ENCODE measurements around the gene GRAMD1A. TPM values are rescaled to one million over a fixed set of nuclear protein-coding genes. Genes with fewer than 3 reads are reported as not detected.

The GRAMD1A gene
- total RNA-seq, 1 experiment from 2014 or later = 75.4 TPM

GRCh38 chr19:35075202-35076025 lies 75.3 kb downstream of the GRAMD1A start (continued):
- no peak for TF ChIP-seq TCF7L2 (IDR thresholded peaks at IDR 0.05; ENCODE audit: borderline replicate concordance, extremely low read depth, insufficient read depth, insufficient read length)
- TF ChIP-seq, protein P1, sequence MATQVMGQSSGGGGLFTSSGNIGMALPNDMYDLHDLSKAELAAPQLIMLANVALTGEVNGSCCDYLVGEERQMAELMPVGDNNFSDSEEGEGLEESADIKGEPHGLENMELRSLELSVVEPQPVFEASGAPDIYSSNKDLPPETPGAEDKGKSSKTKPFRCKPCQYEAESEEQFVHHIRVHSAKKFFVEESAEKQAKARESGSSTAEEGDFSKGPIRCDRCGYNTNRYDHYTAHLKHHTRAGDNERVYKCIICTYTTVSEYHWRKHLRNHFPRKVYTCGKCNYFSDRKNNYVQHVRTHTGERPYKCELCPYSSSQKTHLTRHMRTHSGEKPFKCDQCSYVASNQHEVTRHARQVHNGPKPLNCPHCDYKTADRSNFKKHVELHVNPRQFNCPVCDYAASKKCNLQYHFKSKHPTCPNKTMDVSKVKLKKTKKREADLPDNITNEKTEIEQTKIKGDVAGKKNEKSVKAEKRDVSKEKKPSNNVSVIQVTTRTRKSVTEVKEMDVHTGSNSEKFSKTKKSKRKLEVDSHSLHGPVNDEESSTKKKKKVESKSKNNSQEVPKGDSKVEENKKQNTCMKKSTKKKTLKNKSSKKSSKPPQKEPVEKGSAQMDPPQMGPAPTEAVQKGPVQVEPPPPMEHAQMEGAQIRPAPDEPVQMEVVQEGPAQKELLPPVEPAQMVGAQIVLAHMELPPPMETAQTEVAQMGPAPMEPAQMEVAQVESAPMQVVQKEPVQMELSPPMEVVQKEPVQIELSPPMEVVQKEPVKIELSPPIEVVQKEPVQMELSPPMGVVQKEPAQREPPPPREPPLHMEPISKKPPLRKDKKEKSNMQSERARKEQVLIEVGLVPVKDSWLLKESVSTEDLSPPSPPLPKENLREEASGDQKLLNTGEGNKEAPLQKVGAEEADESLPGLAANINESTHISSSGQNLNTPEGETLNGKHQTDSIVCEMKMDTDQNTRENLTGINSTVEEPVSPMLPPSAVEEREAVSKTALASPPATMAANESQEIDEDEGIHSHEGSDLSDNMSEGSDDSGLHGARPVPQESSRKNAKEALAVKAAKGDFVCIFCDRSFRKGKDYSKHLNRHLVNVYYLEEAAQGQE (IDR thresholded peaks at IDR 0.05; ENCODE audit: low read depth) = no peak
- no peak for TF ChIP-seq FOSL1 (IDR thresholded peaks at IDR 0.05; ENCODE audit: low read depth)
- no peak for TF ChIP-seq RAD21 (IDR thresholded peaks at IDR 0.05; ENCODE audit: low read depth)
- TF ChIP-seq ZNF274 (IDR thresholded peaks at IDR 0.05; ENCODE audit: low read depth, low read length) = no peak
- no peak for TF ChIP-seq EGR1 (IDR thresholded peaks at IDR 0.05; ENCODE audit: low read depth)

DNA sequence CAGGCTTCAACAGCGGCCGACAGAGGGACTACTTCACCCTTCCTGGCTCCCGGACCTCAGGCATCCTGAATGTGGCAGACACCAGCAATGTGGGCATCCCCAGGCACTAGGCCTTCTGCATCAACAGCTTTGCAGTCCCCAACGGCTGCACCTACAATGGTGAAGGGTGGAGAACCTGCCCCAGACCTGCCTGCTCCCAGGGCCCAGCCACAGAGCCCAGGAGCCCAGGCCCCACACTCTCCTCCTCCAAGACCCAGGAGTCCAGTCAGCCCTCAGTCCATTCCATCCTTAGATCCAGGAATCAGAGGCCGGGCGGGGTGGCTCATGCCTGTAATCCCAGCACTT lies 75.9 kb downstream of the GRAMD1A start:
- no TSS peak for BruUV-seq (replicated peaks)
- RAD21 ChIA-PET (ENCODE audit: low non-redundant PET in 1 of 2, low total read pairs in 2 of 2, uncharacterized antibody in 2 of 2, unreplicated experiment in 2 of 2) = no interaction called here
- no peak overlapping the region for H3K27ac ChIP-seq (ENCODE audit: low read depth, low read length)
- TF ChIP-seq CEBPB (IDR thresholded peaks at IDR 0.05; ENCODE audit: low read depth) = no peak
- no peak for TF ChIP-seq FOSL1 (IDR thresholded peaks at IDR 0.05; ENCODE audit: low read depth)
- no peak for TF ChIP-seq EZH2phosphoT487 (IDR thresholded peaks at IDR 0.05; ENCODE audit: borderline replicate concordance)
- TF ChIP-seq, protein P2, sequence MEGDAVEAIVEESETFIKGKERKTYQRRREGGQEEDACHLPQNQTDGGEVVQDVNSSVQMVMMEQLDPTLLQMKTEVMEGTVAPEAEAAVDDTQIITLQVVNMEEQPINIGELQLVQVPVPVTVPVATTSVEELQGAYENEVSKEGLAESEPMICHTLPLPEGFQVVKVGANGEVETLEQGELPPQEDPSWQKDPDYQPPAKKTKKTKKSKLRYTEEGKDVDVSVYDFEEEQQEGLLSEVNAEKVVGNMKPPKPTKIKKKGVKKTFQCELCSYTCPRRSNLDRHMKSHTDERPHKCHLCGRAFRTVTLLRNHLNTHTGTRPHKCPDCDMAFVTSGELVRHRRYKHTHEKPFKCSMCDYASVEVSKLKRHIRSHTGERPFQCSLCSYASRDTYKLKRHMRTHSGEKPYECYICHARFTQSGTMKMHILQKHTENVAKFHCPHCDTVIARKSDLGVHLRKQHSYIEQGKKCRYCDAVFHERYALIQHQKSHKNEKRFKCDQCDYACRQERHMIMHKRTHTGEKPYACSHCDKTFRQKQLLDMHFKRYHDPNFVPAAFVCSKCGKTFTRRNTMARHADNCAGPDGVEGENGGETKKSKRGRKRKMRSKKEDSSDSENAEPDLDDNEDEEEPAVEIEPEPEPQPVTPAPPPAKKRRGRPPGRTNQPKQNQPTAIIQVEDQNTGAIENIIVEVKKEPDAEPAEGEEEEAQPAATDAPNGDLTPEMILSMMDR (IDR thresholded peaks at IDR 0.05 in 2 of 3, conservative IDR thresholded peaks at IDR 0.05 in 1 of 3; ENCODE audit: borderline replicate concordance in 1 of 3, insufficient read depth in 1 of 3, low read depth in 2 of 3, low read length in 2 of 3) = no peak
- no peak for TF ChIP-seq RAD21 (IDR thresholded peaks at IDR 0.05; ENCODE audit: low read depth)
- no peak for TF ChIP-seq TCF7L2 (IDR thresholded peaks at IDR 0.05; ENCODE audit: borderline replicate concordance, extremely low read depth, insufficient read depth, insufficient read length)
- no peak for TF ChIP-seq SRF (IDR thresholded peaks at IDR 0.05; ENCODE audit: low read depth)
- TF ChIP-seq YY1 (IDR thresholded peaks at IDR 0.05; ENCODE audit: extremely low read depth, insufficient replicate concordance, low read depth, low read length) = no peak
- TF ChIP-seq, protein P1 (IDR thresholded peaks at IDR 0.05; ENCODE audit: low read depth) = no peak
- no peak for TF ChIP-seq ELF1 (IDR thresholded peaks at IDR 0.05; ENCODE audit: borderline replicate concordance, low read depth)
- TF ChIP-seq POLR2A (IDR thresholded peaks at IDR 0.05; ENCODE audit: borderline replicate concordance, extremely low read depth, insufficient read depth, insufficient read length) = no peak
- TF ChIP-seq ZFX (IDR thresholded peaks at IDR 0.05) = no peak
- no peak for TF ChIP-seq SP1 (IDR thresholded peaks at IDR 0.05; ENCODE audit: low read depth)
- no peak for TF ChIP-seq JUND (IDR thresholded peaks at IDR 0.05)

More for the DNA sequence above, 75.9 kb downstream of the GRAMD1A start:
- POLR2A ChIA-PET = no interaction called here
- H3K4me1 ChIP-seq (ENCODE audit: control insufficient read depth in 1 of 2, insufficient read depth in 2 of 2, low read length in 2 of 2) = no peaks in the 10 kb centered on the region
- no peak overlapping the region for H3K4me2 ChIP-seq (ENCODE audit: low read length)
- no peaks in the 10 kb centered on the region for H4K20me1 ChIP-seq (ENCODE audit: insufficient read depth)
- no peaks in the 10 kb centered on the region for H3K36me3 ChIP-seq (ENCODE audit: control insufficient read depth in 1 of 2, insufficient read depth in 2 of 2, low read length in 2 of 2)
- H3K9me2 ChIP-seq (ENCODE audit: insufficient read depth) = no peaks in the 10 kb centered on the region
- no peak for DNase-seq (ENCODE audit: low read depth, low spot score)
- intact Hi-C loops (cut with micrococcal nuclease) = no loop called here
- H3K4me3 ChIP-seq (replicated peaks in 1 of 2; ENCODE audit: low read depth in 1 of 2, low read length in 2 of 2) = no peak overlapping the region
- no peak overlapping the region for H2AFZ ChIP-seq (ENCODE audit: low read depth, low read length, poor library complexity, severe bottlenecking)
- H3K9ac ChIP-seq (ENCODE audit: low read length) = no peak overlapping the region
- no peaks in the 10 kb centered on the region for H3K79me2 ChIP-seq (ENCODE audit: insufficient read depth, low read length)
- H3K27me3 ChIP-seq (ENCODE audit: insufficient read depth, low read length) = no peaks in the 10 kb centered on the region
- CTCF ChIA-PET = no interaction called here
- no peaks in the 10 kb centered on the region for H3K9me3 ChIP-seq (ENCODE audit: control insufficient read depth in 1 of 2, insufficient read depth in 1 of 2, low read depth in 1 of 2, low read length in 2 of 2)
- no peak for ATAC-seq
